Subcutaneous adipose tissue (tissue), 4 donors: ENCODE measurements around the gene MARS1. TPM values are rescaled to one million over a fixed set of nuclear protein-coding genes. Genes with fewer than 3 reads are reported as not detected.

Experiments
- CTCF ChIP-seq: fragments of 450-650 bp; IDR thresholded peaks from one replicate; pipeline ENCODE4 v1.5.1; 2016; ENCODE audit warnings: low read depth, mild to moderate bottlenecking, control low read depth, antibody characterized with exemption, moderate library complexity
- total RNA-seq, 4 donors: library from RNA; depleted of rRNA; stranded (reverse); fragments of >200 nt; gene quantifications; one replicate each; pipeline ENCODE4 v1.1.0, GENCODE V29; 2016

Gene MARS1
- total RNA-seq, 4 donors from 2014 or later, result 43.4 to 86.9 (median 47.5) TPM

GRCh38 chr12:57491393-57492280 is 3.8 kb downstream of the MARS1 start:
- TF ChIP-seq CTCF, result no peak

DNA sequence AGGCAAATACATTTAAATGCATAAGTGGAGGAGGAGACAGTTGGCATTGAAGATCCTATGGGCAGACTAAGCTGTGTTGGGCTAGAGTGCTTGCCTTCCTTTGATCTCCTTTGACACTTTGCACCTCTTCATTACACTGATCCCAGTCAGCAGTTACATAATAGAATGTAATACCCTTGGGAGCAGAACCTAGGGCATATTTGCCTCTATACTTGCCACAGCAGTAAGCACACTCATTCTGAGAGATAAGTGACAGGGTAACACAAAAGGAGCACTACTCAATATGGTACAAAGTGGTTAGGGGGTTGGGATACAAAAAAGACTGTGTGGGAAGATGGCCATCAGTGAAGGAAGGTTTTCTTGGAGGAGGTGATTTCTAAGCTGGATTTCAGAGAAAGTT is 9.0 kb downstream of the MARS1 start:
- no peak for TF ChIP-seq CTCF

GRCh38 chr12:57497223-57498131 is 9.6 kb downstream of the MARS1 start:
- no peak for TF ChIP-seq CTCF

- no peak for TF ChIP-seq CTCF
These were observed 10.2 kb downstream of the MARS1 start for GRCh38 chr12:57498132-57498502.

GRCh38 chr12:57498571-57498970 is 10.7 kb downstream of the MARS1 start:
- TF ChIP-seq CTCF, result no peak

GRCh38 chr12:57500213-57500612 is 12.3 kb downstream of the MARS1 start:
- TF ChIP-seq CTCF, result no peak

DNA sequence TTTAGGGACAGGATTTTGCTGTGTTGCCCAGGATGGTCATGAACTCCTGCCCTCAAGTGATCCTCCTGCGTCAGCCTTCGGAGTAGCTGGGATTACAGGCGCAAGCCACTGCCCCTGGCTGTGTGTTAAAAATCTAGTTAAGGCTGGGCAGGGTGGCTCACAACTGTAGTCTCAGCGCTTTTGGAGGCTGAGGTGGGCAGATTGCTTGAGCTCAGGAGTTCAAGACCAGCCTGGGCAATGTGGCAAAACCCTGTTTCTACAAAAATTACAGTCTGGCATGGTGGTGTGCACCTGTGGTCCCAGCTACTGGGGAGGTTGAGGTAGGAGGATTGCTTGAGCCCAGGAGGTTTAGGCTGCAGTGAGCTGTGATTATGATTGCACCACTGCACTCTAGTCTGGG is 23.3 kb downstream of the MARS1 start:
- no peak for TF ChIP-seq CTCF
